Iris pigment epithelial cell (primary cell): ENCODE data around the gene FOXP4.
A peak's percentile ranks its signal among the peaks of the same experiment; 100 is the strongest.

ENCODE experiments used
- DNase-seq: peaks from one replicate; pipeline ENCODE4 v3.0.0-alpha.2; 2011; ENCODE audit warnings: low read depth

The FOXP4 gene

GRCh38 chr6:41546866-41547798 lies 951 bp downstream of the FOXP4 start:
- DNase-seq, result peak; percentile 72

GRCh38 chr6:41547799-41548097 lies 1.6 kb downstream of the FOXP4 start:
- no peak for DNase-seq

- DNase-seq, result peak; percentile 29
Measured at GRCh38 chr6:41548098-41548840, 2.1 kb downstream of the FOXP4 start.

GRCh38 chr6:41548841-41549642 lies 2.9 kb downstream of the FOXP4 start:
- DNase-seq, result no peak

GRCh38 chr6:41549673-41550072 lies 3.5 kb downstream of the FOXP4 start:
- DNase-seq, result no peak

GRCh38 chr6:41551086-41551700 lies 5.0 kb downstream of the FOXP4 start:
- DNase-seq, result no peak

- no peak for DNase-seq
Measured at GRCh38 chr6:41551857-41552256, 5.7 kb downstream of the FOXP4 start.

- DNase-seq, result no peak
Measured at GRCh38 chr6:41552723-41553122, 6.5 kb downstream of the FOXP4 start.

GRCh38 chr6:41553405-41553999 lies 7.3 kb downstream of the FOXP4 start:
- DNase-seq, result no peak

- no peak for DNase-seq
Measured at GRCh38 chr6:41555326-41556300, 9.4 kb downstream of the FOXP4 start.

- DNase-seq, result no peak
Measured at GRCh38 chr6:41557335-41557734, 11.2 kb downstream of the FOXP4 start.

- peak; percentile 21 for DNase-seq
Measured at GRCh38 chr6:41558033-41558807, 12.0 kb downstream of the FOXP4 start.

GRCh38 chr6:41559655-41560427 lies 13.7 kb downstream of the FOXP4 start:
- DNase-seq, result no peak

- no peak for DNase-seq
Measured at GRCh38 chr6:41560431-41561192, 14.4 kb downstream of the FOXP4 start.

- DNase-seq, result no peak
Measured at GRCh38 chr6:41561416-41561815, 15.2 kb downstream of the FOXP4 start.

- no peak for DNase-seq
Measured at GRCh38 chr6:41561931-41562911, 16.0 kb downstream of the FOXP4 start.
